ENCODE results near the gene GAS5. TPM values are rescaled to one million over a fixed set of nuclear protein-coding genes. Genes with fewer than 3 reads are reported as not detected.

The GAS5 gene
- total and polyA plus RNA-seq, 2 experiments from 2014 or later = 979 to 992 TPM

DNA sequence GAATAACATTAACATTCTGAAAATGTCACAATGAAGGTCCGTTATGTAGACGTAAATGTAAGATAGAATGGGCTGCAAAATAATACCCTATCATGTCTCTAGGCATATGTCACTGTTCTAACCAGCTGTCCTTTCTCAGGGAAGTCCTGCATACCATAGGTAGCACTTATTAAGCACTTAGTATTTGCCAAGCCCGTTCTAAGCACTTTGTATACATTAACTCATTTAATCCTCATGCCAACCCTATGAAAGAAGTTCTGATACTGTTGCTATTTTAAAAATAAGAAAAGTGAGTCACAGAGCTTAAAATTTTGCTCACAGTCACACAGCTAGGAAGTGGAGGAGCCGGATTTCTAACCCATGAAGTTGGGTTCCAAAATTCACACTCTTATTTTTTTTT lies 15.7 kb downstream of the GAS5 start:
- no peak overlapping the region for H3K4me3 Mint-ChIP-seq
- no peak overlapping the region for H3K4me2 ChIP-seq
- H3F3A ChIP-seq (replicated peaks; ENCODE audit: low read depth) = 0 out of 2 replicates have a peak, but pooled peaks cover 3% of the 10 kb centered on the region
- peaks cover 14% of the 10 kb centered on the region for H3K4me1 Mint-ChIP-seq
- DNase-seq (ENCODE audit: low spot score) (no peak), ATAC-seq (no peak)
- H2AFZ ChIP-seq = no peak overlapping the region
- no peak overlapping the region for H3K27ac Mint-ChIP-seq
- H3K27ac ChIP-seq (ENCODE audit: low read depth) = peak overlapping the region; percentile 86
- 0 out of 2 replicates have a peak, but pooled peaks cover 4% of the 10 kb centered on the region for H3K79me2 ChIP-seq (replicated peaks; ENCODE audit: insufficient read depth)
- TF ChIP-seq, protein P1, sequence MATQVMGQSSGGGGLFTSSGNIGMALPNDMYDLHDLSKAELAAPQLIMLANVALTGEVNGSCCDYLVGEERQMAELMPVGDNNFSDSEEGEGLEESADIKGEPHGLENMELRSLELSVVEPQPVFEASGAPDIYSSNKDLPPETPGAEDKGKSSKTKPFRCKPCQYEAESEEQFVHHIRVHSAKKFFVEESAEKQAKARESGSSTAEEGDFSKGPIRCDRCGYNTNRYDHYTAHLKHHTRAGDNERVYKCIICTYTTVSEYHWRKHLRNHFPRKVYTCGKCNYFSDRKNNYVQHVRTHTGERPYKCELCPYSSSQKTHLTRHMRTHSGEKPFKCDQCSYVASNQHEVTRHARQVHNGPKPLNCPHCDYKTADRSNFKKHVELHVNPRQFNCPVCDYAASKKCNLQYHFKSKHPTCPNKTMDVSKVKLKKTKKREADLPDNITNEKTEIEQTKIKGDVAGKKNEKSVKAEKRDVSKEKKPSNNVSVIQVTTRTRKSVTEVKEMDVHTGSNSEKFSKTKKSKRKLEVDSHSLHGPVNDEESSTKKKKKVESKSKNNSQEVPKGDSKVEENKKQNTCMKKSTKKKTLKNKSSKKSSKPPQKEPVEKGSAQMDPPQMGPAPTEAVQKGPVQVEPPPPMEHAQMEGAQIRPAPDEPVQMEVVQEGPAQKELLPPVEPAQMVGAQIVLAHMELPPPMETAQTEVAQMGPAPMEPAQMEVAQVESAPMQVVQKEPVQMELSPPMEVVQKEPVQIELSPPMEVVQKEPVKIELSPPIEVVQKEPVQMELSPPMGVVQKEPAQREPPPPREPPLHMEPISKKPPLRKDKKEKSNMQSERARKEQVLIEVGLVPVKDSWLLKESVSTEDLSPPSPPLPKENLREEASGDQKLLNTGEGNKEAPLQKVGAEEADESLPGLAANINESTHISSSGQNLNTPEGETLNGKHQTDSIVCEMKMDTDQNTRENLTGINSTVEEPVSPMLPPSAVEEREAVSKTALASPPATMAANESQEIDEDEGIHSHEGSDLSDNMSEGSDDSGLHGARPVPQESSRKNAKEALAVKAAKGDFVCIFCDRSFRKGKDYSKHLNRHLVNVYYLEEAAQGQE (IDR thresholded peaks at IDR 0.05; ENCODE audit: unreplicated experiment) = no peak
- TF ChIP-seq, protein P2, sequence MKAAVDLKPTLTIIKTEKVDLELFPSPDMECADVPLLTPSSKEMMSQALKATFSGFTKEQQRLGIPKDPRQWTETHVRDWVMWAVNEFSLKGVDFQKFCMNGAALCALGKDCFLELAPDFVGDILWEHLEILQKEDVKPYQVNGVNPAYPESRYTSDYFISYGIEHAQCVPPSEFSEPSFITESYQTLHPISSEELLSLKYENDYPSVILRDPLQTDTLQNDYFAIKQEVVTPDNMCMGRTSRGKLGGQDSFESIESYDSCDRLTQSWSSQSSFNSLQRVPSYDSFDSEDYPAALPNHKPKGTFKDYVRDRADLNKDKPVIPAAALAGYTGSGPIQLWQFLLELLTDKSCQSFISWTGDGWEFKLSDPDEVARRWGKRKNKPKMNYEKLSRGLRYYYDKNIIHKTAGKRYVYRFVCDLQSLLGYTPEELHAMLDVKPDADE (IDR thresholded peaks at IDR 0.05) = no peak
- TF ChIP-seq ZNF331 (CRISPR knock-in tag; IDR thresholded peaks at IDR 0.05; ENCODE audit: low read depth) (no peak), ZNF114 (CRISPR knock-in tag; IDR thresholded peaks at IDR 0.05) (no peak), NANOG (IDR thresholded peaks at IDR 0.05; ENCODE audit: borderline replicate concordance) (no peak), JUNB (IDR thresholded peaks at IDR 0.05; ENCODE audit: unreplicated experiment) (no peak), EZH2 (IDR thresholded peaks at IDR 0.05; ENCODE audit: low read depth, unreplicated experiment) (no peak), STAT1 (IDR thresholded peaks at IDR 0.05; ENCODE audit: unreplicated experiment) (no peak), EZH2phosphoT487 (IDR thresholded peaks at IDR 0.05; ENCODE audit: unreplicated experiment) (no peak), CREB1 (CRISPR knock-in tag; IDR thresholded peaks at IDR 0.05; ENCODE audit: low read depth) (no peak)
- TF ChIP-seq, protein P3, sequence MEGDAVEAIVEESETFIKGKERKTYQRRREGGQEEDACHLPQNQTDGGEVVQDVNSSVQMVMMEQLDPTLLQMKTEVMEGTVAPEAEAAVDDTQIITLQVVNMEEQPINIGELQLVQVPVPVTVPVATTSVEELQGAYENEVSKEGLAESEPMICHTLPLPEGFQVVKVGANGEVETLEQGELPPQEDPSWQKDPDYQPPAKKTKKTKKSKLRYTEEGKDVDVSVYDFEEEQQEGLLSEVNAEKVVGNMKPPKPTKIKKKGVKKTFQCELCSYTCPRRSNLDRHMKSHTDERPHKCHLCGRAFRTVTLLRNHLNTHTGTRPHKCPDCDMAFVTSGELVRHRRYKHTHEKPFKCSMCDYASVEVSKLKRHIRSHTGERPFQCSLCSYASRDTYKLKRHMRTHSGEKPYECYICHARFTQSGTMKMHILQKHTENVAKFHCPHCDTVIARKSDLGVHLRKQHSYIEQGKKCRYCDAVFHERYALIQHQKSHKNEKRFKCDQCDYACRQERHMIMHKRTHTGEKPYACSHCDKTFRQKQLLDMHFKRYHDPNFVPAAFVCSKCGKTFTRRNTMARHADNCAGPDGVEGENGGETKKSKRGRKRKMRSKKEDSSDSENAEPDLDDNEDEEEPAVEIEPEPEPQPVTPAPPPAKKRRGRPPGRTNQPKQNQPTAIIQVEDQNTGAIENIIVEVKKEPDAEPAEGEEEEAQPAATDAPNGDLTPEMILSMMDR (conservative IDR thresholded peaks at IDR 0.05; ENCODE audit: low read depth in 2 of 2) = no peak
- TF ChIP-seq, protein P4, sequence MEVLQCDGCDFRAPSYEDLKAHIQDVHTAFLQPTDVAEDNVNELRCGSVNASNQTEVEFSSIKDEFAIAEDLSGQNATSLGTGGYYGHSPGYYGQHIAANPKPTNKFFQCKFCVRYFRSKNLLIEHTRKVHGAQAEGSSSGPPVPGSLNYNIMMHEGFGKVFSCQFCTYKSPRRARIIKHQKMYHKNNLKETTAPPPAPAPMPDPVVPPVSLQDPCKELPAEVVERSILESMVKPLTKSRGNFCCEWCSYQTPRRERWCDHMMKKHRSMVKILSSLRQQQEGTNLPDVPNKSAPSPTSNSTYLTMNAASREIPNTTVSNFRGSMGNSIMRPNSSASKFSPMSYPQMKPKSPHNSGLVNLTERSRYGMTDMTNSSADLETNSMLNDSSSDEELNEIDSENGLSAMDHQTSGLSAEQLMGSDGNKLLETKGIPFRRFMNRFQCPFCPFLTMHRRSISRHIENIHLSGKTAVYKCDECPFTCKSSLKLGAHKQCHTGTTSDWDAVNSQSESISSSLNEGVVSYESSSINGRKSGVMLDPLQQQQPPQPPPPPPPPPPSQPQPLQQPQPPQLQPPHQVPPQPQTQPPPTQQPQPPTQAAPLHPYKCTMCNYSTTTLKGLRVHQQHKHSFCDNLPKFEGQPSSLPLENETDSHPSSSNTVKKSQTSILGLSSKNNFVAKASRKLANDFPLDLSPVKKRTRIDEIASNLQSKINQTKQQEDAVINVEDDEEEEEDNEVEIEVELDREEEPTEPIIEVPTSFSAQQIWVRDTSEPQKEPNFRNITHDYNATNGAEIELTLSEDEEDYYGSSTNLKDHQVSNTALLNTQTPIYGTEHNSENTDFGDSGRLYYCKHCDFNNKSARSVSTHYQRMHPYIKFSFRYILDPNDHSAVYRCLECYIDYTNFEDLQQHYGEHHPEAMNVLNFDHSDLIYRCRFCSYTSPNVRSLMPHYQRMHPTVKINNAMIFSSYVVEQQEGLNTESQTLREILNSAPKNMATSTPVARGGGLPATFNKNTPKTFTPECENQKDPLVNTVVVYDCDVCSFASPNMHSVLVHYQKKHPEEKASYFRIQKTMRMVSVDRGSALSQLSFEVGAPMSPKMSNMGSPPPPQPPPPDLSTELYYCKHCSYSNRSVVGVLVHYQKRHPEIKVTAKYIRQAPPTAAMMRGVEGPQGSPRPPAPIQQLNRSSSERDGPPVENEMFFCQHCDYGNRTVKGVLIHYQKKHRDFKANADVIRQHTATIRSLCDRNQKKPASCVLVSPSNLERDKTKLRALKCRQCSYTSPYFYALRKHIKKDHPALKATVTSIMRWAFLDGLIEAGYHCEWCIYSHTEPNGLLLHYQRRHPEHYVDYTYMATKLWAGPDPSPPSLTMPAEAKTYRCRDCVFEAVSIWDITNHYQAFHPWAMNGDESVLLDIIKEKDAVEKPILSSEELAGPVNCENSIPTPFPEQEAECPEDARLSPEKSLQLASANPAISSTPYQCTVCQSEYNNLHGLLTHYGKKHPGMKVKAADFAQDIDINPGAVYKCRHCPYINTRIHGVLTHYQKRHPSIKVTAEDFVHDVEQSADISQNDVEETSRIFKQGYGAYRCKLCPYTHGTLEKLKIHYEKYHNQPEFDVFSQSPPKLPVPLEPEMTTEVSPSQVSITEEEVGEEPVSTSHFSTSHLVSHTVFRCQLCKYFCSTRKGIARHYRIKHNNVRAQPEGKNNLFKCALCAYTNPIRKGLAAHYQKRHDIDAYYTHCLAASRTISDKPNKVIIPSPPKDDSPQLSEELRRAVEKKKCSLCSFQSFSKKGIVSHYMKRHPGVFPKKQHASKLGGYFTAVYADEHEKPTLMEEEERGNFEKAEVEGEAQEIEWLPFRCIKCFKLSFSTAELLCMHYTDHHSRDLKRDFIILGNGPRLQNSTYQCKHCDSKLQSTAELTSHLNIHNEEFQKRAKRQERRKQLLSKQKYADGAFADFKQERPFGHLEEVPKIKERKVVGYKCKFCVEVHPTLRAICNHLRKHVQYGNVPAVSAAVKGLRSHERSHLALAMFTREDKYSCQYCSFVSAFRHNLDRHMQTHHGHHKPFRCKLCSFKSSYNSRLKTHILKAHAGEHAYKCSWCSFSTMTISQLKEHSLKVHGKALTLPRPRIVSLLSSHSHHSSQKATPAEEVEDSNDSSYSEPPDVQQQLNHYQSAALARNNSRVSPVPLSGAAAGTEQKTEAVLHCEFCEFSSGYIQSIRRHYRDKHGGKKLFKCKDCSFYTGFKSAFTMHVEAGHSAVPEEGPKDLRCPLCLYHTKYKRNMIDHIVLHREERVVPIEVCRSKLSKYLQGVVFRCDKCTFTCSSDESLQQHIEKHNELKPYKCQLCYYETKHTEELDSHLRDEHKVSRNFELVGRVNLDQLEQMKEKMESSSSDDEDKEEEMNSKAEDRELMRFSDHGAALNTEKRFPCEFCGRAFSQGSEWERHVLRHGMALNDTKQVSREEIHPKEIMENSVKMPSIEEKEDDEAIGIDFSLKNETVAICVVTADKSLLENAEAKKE (CRISPR knock-in tag; IDR thresholded peaks at IDR 0.05) = no peak
- H3K27me3 ChIP-seq (ENCODE audit: insufficient read depth) = no peaks in the 10 kb centered on the region
- H3K36me3 Mint-ChIP-seq (ENCODE audit: low read depth) = peaks cover 57% of the 10 kb centered on the region
- H3K27me3 Mint-ChIP-seq (ENCODE audit: insufficient read depth, low read depth, poor library complexity) = peaks cover 8% of the 10 kb centered on the region
- no peaks in the 10 kb centered on the region for H4K20me1 ChIP-seq (replicated peaks; ENCODE audit: insufficient read depth)
- no peaks in the 10 kb centered on the region for H3K36me3 ChIP-seq (ENCODE audit: insufficient read depth)
- H3K4me3 ChIP-seq = no peak overlapping the region
- H3K9me2 ChIP-seq (ENCODE audit: insufficient read depth) = no peaks in the 10 kb centered on the region
- H3K9me3 Mint-ChIP-seq = no peaks in the 10 kb centered on the region; the same call in 2 of the 3 replicates
- peaks cover 11% of the 10 kb centered on the region for H3K4me1 ChIP-seq (ENCODE audit: insufficient read depth)
